VCaP (cell line): Measurements from ENCODE around the gene KRT86.
"Not testable (repeated sequence)": the region's sequence is repeated elsewhere in the genome, so short reads cannot be mapped to it uniquely, and the experiment has no call there.

Source experiments
- H3K27ac ChIP-seq: fragments of 450-650 bp; 2 replicates; pipeline ENCODE4 v1.5.1; 2017
- TF ChIP-seq, protein P1 (sequence below): fragments of 450-650 bp; conservative IDR thresholded peaks from 2 replicates; pipeline ENCODE4 v1.5.1; 2017; ENCODE audit warnings: mild to moderate bottlenecking, moderate library complexity

KRT86 gene

DNA sequence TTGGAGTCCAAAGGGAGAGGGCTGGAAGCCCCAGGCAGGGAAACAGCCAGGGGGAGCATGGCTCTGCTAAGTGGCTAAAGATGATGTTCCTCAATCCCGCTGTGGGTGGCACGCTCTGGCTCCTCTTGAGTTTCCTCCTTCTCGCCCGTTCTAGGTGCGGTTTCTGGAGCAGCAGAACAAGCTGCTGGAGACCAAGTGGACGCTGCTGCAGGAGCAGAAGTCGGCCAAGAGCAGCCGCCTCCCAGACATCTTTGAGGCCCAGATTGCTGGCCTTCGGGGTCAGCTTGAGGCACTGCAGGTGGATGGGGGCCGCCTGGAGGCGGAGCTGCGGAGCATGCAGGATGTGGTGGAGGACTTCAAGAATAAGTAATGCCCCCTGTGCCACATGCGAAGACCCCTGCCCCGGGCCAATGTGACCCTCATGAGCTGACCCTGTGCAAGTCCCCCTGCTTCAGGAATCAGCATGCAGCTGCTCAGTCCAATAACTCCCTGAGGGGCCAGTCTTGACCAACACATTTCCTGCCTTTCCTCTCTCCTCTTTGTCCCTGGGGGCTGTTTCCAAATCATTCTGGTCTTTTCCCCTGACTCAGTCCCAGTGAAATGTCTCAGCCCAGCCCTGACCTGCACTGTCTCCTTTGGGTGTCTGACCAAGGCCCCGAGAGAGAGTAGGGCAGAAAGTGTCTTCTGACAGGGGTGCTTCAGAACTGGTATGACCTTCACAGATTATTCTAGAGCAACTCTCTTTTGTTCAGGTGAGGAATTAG lies 39.3 kb upstream of the KRT86 start:
- H3K27ac ChIP-seq, result no peak overlapping the region
- TF ChIP-seq, protein P1, sequence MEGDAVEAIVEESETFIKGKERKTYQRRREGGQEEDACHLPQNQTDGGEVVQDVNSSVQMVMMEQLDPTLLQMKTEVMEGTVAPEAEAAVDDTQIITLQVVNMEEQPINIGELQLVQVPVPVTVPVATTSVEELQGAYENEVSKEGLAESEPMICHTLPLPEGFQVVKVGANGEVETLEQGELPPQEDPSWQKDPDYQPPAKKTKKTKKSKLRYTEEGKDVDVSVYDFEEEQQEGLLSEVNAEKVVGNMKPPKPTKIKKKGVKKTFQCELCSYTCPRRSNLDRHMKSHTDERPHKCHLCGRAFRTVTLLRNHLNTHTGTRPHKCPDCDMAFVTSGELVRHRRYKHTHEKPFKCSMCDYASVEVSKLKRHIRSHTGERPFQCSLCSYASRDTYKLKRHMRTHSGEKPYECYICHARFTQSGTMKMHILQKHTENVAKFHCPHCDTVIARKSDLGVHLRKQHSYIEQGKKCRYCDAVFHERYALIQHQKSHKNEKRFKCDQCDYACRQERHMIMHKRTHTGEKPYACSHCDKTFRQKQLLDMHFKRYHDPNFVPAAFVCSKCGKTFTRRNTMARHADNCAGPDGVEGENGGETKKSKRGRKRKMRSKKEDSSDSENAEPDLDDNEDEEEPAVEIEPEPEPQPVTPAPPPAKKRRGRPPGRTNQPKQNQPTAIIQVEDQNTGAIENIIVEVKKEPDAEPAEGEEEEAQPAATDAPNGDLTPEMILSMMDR, result no peak

DNA sequence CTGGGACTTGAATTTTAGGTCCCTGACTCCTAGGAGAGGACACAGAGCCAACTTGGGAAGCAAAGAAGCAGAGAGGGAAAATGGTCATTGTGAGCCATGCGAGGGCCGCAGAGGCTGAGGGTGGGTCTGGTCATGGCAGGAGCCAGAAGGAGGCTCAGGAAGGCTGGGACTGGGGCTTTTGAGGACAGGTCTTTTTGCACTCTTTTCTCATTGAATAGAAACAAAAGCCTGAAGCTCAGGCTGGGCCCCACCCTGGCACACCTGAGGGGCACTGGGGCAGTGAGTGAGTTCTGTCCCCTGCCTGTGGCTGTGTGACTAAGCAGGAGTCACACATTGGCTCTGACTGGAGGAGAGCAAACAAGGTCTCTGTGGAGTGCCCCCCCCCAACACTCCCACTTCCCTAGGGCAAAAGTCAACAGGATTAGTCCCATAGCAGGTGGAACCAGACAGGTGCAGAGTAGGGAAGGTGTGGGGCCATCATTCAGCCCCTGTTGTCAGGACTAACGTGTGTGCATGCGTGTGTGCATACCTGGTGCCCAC lies 38.6 kb upstream of the KRT86 start:
- TF ChIP-seq, protein P1, result no peak
- no peak overlapping the region for H3K27ac ChIP-seq

GRCh38 chr12:52236386-52237050 lies 37.9 kb upstream of the KRT86 start:
- H3K27ac ChIP-seq, result no peak overlapping the region
- TF ChIP-seq, protein P1, result no peak

DNA sequence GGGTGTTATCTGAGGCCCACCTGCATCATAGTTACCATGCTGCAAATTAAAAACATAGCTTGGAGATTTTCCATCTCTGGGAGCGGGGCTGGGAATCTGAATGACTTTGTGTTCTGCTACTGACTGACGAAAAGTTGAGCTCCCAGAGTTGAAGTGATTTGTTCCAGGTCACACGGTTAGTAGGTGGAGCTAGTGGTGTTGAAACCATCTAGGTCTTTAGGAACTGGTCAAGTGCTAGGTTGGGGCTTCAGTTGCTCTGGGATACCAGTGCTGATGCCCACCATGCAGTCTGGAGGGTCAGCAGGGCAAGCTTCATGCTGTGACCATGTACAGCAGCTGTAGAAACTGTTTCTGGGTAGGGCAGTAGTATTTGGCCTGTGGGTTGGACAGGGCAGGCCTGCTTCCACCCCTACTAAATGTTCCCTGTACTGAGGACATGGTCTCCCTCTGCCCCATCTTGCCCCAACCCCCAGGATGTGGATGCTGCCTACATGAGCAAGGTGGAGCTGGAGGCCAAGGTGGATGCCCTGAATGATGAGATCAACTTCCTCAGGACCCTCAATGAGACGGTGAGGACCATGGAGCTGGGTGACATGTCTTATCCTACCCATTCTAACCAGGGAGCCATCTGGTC lies 36.1 kb upstream of the KRT86 start:
- no peak overlapping the region for H3K27ac ChIP-seq

DNA sequence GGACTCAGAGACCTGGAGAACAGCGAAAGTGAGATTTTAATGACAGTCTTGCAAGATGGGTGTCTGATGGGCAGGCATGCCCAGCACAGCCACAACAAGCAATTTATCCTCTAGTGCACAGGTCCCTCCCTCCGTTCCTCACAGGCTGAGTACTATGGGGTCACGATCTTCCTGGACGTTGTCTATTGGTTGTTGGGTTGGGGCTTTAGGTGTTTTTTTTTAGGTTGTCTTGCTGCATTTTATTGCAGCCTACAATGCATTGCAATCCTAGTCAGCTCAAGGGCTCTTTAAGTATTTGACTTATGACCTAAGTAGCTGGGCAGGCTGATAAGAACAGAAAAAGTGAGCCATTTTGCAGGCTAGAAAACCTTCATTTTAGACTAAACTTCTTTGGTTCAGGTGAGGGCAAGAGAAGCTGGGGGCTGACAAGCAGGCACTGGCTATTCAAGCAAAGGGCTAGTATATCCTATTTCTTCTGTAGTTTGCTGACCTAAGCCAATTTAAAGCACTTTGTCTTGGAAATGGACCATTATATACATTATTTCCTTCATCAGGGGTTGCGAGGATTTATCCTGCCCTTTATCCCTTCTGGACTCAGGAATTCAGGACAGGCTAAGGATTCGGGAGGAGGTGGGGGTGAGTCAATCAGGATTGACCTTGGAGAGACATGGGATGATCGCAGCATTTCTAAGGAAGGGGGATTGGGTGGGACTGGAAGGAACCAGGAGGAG lies 35.4 kb upstream of the KRT86 start:
- TF ChIP-seq, protein P1, result no peak
- H3K27ac ChIP-seq, result no peak overlapping the region

More for the DNA sequence above, 36.1 kb upstream of the KRT86 start:
- TF ChIP-seq, protein P1, result no peak

GRCh38 chr12:52239767-52240166 lies 34.7 kb upstream of the KRT86 start:
- TF ChIP-seq, protein P1, result no peak
- no peak overlapping the region for H3K27ac ChIP-seq

GRCh38 chr12:52240247-52240646 lies 34.2 kb upstream of the KRT86 start:
- not testable (repeated sequence) for H3K27ac ChIP-seq
